Measurements from ENCODE around the gene MYCN.

The MYCN gene

DNA sequence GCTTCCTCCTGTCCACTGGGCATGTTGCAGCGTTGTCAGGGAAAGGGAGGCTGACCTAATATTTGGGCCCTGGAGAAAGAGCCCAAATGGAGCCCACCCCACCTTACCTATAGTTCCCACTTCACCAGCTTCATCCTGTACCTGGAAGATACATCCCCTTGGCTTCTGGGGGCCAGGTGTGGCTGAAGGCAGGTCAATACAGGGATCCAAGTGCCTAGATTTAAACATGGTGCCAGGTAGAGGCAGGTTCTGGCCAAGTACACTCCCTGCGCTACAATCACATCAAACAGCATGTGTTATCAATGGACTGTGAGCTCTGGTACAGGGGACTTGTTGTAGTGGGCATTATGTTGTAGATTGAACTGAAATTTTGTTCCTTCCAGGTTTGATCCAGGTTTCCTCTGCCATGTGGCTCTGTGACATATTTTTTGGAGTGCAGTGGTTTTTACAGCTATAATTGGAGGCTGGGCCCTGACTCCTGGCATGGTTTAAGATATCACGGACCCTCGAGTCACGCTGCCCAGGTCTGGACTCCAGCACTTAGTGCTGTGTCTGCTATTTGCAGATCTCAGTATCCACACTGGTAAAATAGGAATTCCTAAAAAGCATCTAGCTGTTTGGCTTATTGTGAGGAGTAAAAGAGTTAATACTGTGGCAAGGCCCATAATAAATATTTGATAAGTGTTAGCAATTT lies 23.8 kb downstream of the MYCN start:
- H3K27ac ChIP-seq = no peak overlapping the region
- no peak for TF ChIP-seq ZFX (IDR thresholded peaks at IDR 0.05; ENCODE audit: borderline replicate concordance)
- TF ChIP-seq, protein P1, sequence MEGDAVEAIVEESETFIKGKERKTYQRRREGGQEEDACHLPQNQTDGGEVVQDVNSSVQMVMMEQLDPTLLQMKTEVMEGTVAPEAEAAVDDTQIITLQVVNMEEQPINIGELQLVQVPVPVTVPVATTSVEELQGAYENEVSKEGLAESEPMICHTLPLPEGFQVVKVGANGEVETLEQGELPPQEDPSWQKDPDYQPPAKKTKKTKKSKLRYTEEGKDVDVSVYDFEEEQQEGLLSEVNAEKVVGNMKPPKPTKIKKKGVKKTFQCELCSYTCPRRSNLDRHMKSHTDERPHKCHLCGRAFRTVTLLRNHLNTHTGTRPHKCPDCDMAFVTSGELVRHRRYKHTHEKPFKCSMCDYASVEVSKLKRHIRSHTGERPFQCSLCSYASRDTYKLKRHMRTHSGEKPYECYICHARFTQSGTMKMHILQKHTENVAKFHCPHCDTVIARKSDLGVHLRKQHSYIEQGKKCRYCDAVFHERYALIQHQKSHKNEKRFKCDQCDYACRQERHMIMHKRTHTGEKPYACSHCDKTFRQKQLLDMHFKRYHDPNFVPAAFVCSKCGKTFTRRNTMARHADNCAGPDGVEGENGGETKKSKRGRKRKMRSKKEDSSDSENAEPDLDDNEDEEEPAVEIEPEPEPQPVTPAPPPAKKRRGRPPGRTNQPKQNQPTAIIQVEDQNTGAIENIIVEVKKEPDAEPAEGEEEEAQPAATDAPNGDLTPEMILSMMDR (IDR thresholded peaks at IDR 0.05) = no peak

DNA sequence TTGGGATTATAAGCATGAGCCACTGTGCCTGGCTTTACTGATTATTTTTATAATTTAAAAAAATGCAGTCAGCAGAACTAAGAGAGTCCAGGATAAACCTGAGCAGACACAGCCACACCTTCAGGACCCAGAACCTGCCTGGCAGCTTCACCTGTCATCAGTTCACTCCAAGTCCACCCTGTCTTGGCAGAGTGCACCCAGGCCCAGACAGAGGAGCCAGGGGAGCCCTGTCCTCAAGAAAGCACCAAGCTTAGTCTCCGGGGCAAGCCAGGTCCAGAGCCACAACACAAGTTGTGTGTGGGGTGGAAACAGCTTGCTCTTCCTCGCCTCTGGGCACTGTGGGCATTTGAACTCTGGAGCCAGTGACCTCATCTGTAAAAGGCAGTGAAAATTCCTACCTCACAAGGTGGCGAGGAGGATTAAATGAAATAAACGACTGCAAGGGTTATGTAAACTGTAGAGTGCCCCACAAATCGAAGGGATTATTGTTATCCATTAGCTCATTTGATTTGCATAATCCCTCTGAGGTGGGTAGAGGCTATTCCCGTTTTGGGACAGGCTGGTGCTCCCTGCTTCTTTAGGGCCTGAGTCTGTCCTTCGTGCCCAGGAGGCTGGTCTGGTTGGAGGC lies 24.7 kb downstream of the MYCN start:
- H3K27ac ChIP-seq = no peak overlapping the region
- TF ChIP-seq ZFX (IDR thresholded peaks at IDR 0.05; ENCODE audit: borderline replicate concordance) = no peak
- TF ChIP-seq, protein P1 (IDR thresholded peaks at IDR 0.05) = no peak

DNA sequence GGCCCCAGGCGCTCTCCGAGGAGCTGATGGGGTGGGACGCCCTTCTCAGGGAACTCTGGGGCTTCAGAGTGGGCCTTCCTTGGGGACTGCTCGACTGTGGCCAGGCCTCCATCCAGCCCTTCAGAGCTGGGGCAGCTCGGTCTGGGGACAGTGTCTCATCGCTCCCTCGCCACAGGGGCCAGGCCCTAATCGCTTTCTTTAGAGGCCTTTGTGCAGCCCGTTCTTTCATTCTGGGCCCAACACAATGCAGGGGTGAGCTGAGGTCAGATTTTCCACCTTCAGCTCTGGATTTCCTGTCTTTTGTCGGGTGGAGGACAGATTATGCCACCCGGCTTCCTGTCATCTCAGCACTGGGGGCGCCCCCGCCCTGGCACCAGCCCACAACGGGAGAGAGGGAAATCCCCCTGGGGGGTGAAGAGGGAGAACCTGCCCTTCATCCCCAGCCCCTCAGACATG lies 25.2 kb downstream of the MYCN start:
- no peak overlapping the region for H3K27ac ChIP-seq
- TF ChIP-seq ZFX (IDR thresholded peaks at IDR 0.05; ENCODE audit: borderline replicate concordance) = no peak
- TF ChIP-seq, protein P1 (IDR thresholded peaks at IDR 0.05) = no peak

DNA sequence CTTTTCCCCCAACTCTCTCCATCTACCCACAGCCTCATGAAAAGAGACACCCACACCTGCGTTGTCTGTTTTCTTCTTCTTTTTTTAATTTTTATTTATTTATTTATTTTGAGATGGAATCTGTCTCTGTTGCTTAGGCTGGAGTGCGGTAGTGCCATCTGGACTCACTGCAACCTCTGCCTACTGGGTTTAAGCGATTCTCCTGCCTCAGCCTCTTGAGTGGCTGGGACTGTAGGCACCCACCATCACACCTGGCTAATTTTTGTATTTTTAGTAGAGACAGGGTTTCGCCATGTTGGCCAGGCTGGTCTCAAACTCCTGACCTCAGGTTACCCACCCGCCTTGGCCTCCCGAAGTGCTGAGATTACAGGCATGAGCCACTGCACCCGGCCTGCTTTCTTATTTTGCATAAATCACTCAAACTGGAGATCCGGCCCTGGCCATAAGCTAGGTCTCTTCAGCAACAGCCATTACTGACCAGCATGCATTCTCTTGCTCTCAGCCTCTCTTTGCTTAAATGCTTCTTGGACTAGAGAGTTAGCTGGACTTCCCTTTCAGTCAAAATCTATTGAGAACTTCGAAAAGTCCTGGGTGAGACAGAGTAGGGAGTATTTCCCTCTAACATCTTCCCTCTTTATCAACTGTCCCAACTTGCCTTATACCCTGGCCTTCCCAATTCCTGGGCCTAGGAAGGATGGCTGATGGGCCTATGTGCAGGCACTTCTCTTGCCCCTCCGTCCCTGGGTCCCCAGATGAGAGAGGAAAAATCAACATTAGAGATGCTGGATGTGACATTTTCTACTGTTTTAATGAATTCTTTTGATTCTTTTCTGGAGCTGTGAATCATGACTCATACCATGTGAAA lies 27.3 kb downstream of the MYCN start:
- no peak overlapping the region for H3K27ac ChIP-seq

DNA sequence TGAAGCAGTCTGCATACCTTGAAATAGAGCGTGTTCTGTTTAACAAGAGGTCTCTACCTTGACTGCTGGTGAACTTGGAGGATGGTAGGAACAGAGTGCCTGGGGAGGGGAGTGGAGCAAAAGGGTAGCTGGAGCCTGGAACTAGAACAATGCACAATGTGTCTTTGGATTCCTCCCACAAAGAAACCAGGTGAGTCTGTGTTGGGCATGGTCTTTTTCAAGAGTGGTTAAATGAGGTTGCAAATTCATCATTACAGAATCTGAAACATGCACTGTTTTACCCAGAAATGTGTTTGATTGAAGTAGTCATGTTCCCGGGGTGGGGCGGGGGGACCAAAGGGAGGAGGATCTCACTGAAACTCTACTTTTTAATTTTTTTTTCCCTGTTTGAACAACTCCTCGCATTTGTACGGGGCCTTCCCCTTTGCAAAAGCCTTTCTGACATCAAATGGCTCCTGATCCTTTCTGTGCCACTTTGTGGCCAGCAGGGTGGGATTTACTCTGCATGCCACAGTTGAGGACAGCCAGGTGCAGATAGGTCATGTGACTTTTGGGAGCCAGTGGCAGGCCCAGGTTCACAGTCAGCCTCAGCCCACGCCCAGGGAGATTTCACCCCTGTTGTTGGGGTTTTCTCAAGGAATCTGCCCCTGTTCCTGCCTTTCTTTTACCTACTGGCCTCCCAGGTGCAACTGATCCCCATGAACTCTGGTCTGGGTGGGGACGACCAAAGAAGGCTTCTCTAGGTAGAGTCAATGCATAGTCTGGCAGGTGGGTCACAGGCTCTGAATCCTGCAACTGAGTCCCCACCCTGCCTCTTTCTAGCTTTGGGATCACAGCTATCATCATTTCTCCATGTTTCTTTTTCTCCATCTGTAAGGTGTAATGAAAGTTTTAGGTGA lies 28.2 kb downstream of the MYCN start:
- no peak overlapping the region for H3K27ac ChIP-seq
- TF ChIP-seq, protein P1 (IDR thresholded peaks at IDR 0.05) = no peak
- no peak for TF ChIP-seq ZFX (IDR thresholded peaks at IDR 0.05; ENCODE audit: borderline replicate concordance)

More for the DNA sequence above, 27.3 kb downstream of the MYCN start:
- TF ChIP-seq, protein P1 (IDR thresholded peaks at IDR 0.05) = no peak
- no peak for TF ChIP-seq ZFX (IDR thresholded peaks at IDR 0.05; ENCODE audit: borderline replicate concordance)

DNA sequence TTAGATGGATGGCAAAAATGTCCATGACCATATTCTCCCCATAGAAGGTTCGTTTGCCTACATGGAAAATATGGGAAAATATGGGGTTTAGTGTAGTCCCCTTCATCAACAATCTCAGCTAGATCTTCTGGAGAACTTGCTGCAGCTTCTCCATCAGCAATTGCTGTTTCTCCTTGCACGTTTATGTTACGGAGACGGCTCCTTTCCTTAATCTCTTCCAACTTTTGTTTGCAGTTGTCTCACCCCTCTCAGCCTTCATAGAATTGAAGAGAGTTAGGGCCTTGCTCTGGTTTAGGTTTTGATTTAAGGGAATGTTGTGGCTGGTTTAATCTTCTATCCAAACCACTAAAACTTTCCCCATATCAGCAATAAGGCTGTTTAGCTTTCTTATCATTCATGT lies 28.9 kb downstream of the MYCN start:
- TF ChIP-seq, protein P1 (IDR thresholded peaks at IDR 0.05) = no peak
- TF ChIP-seq ZFX (IDR thresholded peaks at IDR 0.05; ENCODE audit: borderline replicate concordance) = no peak
- no peak overlapping the region for H3K27ac ChIP-seq
